Measurements from ENCODE around the gene SYK.

The SYK gene

GRCh38 chr9:90854637-90855175, 53.1 kb downstream of the SYK start:
- H2BK12ac ChIP-seq (ENCODE audit: low read length in 2 of 2) = no peak overlapping the region
- no peak overlapping the region for H3K4me3 ChIP-seq (ENCODE audit: insufficient read depth in 1 of 2, low read depth in 1 of 2, low read length in 2 of 2)
- H4K91ac ChIP-seq (ENCODE audit: low read length) = no peak overlapping the region
- no peak overlapping the region for H3K23ac ChIP-seq (ENCODE audit: low read length in 2 of 2)
- H3K9ac ChIP-seq (ENCODE audit: low read length) = no peak overlapping the region
- no peak overlapping the region for H3K14ac ChIP-seq (ENCODE audit: low read length in 2 of 2)
- no peak overlapping the region for H3K18ac ChIP-seq (ENCODE audit: low read depth in 1 of 2, low read length in 2 of 2)
- no peak overlapping the region for H2BK120ac ChIP-seq (ENCODE audit: low read depth, low read length)
- H2BK15ac ChIP-seq (ENCODE audit: low read depth, poor library complexity, severe bottlenecking) = no peak overlapping the region
- H3K36me3 ChIP-seq (ENCODE audit: control insufficient read depth in 1 of 2, insufficient read depth in 2 of 2, low read depth in 1 of 2, low read length in 2 of 2) = peaks cover 0 to 5% of the 10 kb centered on the region in 2 experiments
- H3K9me3 ChIP-seq (ENCODE audit: control insufficient read depth, low read length) = no peaks in the 10 kb centered on the region
- H2AK5ac ChIP-seq (ENCODE audit: low read length, severe bottlenecking) = no peak overlapping the region
- no peak overlapping the region for H2BK5ac ChIP-seq (ENCODE audit: low read depth, low read length, poor library complexity, severe bottlenecking)
- no peak overlapping the region for H3K4ac ChIP-seq (ENCODE audit: low read depth in 1 of 2, low read length in 2 of 2)
- H4K8ac ChIP-seq (ENCODE audit: low read length) = no peak overlapping the region
- H2AFZ ChIP-seq (ENCODE audit: low read depth, low read length) = no peak overlapping the region
- peaks cover 1% of the 10 kb centered on the region for H3K79me1 ChIP-seq (replicated peaks; ENCODE audit: low read length, poor library complexity, severe bottlenecking)
- no peak overlapping the region for H3K27ac ChIP-seq (ENCODE audit: low read length, poor library complexity, severe bottlenecking)
- WGBS = 72% methylated on average over 7 of the region's 8 CpGs
- DNase-seq = no peak
- H3K4me1 ChIP-seq (ENCODE audit: control insufficient read depth, insufficient read depth, low read depth, low read length) = peaks cover 5% of the 10 kb centered on the region
- H3K27me3 ChIP-seq (ENCODE audit: control insufficient read depth in 1 of 2, insufficient read depth in 1 of 2, low read length in 2 of 2) = peaks cover 0 to 42% of the 10 kb centered on the region in 2 experiments
- H3K4me2 ChIP-seq (ENCODE audit: low read length, poor library complexity, severe bottlenecking) = no peak overlapping the region

DNA sequence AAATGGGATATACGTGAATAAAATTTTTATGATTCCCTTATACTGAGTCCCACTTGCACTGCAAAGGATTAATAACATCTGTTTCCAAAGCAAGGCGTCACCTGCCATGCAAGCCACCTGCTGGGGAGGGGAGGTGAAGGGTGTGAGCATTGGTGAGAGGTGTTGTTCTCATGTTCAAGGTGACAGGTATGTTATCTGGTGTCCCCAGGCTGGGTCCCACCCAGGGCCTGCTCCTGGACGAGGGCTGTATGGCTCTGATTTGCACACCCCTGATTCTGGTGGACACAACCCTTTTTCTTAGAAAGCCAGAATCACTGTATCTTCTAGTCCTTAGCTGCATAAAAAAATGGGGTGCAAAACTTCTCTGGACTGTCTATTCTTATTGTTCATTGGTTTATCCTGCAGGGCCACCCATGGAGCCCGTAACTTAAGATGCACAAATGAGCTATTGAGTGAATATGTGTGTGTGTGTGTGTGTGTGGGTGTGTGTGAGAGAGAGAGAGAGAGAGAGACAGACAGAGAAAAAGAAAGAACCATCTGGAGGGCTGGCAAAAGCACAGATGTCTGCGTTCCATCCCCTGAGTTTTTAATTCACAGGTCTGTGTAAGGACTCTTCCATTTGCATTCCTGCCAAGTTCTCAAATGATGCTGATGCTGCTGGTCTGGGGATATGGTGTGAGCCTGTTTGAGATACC, 53.7 kb downstream of the SYK start:
- Histone ChIP-seq H3K4me2 (ENCODE audit: low read length, poor library complexity, severe bottlenecking) (no peak overlapping the region), H4K91ac (ENCODE audit: low read length) (no peak overlapping the region), H3K4me1 (ENCODE audit: control insufficient read depth, insufficient read depth, low read depth, low read length) (peaks cover 5% of the 10 kb centered on the region), H3K18ac (ENCODE audit: low read depth in 1 of 2, low read length in 2 of 2) (no peak overlapping the region), H3K36me3 (ENCODE audit: control insufficient read depth in 1 of 2, insufficient read depth in 2 of 2, low read depth in 1 of 2, low read length in 2 of 2) (peaks cover 0 to 3% of the 10 kb centered on the region in 2 experiments), H3K9ac (ENCODE audit: low read length) (no peak overlapping the region), H2AK5ac (ENCODE audit: low read length, severe bottlenecking) (no peak overlapping the region), H2BK12ac (ENCODE audit: low read length in 2 of 2) (no peak overlapping the region), H2BK15ac (ENCODE audit: low read depth, poor library complexity, severe bottlenecking) (no peak overlapping the region), H3K4me3 (ENCODE audit: insufficient read depth in 1 of 2, low read depth in 1 of 2, low read length in 2 of 2) (no peak overlapping the region), H3K27me3 (ENCODE audit: control insufficient read depth in 1 of 2, insufficient read depth in 1 of 2, low read length in 2 of 2) (peaks cover 0 to 45% of the 10 kb centered on the region in 2 experiments), H3K4ac (ENCODE audit: low read depth in 1 of 2, low read length in 2 of 2) (no peak overlapping the region), H2BK5ac (ENCODE audit: low read depth, low read length, poor library complexity, severe bottlenecking) (no peak overlapping the region), H3K9me3 (ENCODE audit: control insufficient read depth, low read length) (no peaks in the 10 kb centered on the region), H3K14ac (ENCODE audit: low read length in 2 of 2) (no peak overlapping the region), H2AFZ (ENCODE audit: low read depth, low read length) (no peak overlapping the region), H3K79me1 (replicated peaks; ENCODE audit: low read length, poor library complexity, severe bottlenecking) (peaks cover 1% of the 10 kb centered on the region), H4K8ac (ENCODE audit: low read length) (no peak overlapping the region), H3K27ac (ENCODE audit: low read length, poor library complexity, severe bottlenecking) (no peak overlapping the region), H3K23ac (ENCODE audit: low read length in 2 of 2) (no peak overlapping the region), H2BK120ac (ENCODE audit: low read depth, low read length) (no peak overlapping the region)
- 98% methylated on average over 4 of the region's 5 CpGs for WGBS
- DNase-seq = no peak

GRCh38 chr9:90857091-90857490, 55.5 kb downstream of the SYK start:
- Histone ChIP-seq H4K91ac (ENCODE audit: low read length) (no peak overlapping the region), H2AK5ac (ENCODE audit: low read length, severe bottlenecking) (no peak overlapping the region), H2BK120ac (ENCODE audit: low read depth, low read length) (no peak overlapping the region), H3K79me1 (replicated peaks; ENCODE audit: low read length, poor library complexity, severe bottlenecking) (peaks cover 1% of the 10 kb centered on the region), H2BK15ac (ENCODE audit: low read depth, poor library complexity, severe bottlenecking) (no peak overlapping the region), H2AFZ (ENCODE audit: low read depth, low read length) (no peak overlapping the region), H3K4me3 (ENCODE audit: insufficient read depth in 1 of 2, low read depth in 1 of 2, low read length in 2 of 2) (no peak overlapping the region), H3K9ac (ENCODE audit: low read length) (no peak overlapping the region), H2BK12ac (ENCODE audit: low read length in 2 of 2) (no peak overlapping the region), H3K27me3 (ENCODE audit: control insufficient read depth in 1 of 2, insufficient read depth in 1 of 2, low read length in 2 of 2) (peaks cover 0 to 40% of the 10 kb centered on the region in 2 experiments), H4K8ac (ENCODE audit: low read length) (no peak overlapping the region), H3K27ac (ENCODE audit: low read length, poor library complexity, severe bottlenecking) (no peak overlapping the region), H2BK5ac (ENCODE audit: low read depth, low read length, poor library complexity, severe bottlenecking) (no peak overlapping the region), H3K23ac (ENCODE audit: low read length in 2 of 2) (no peak overlapping the region), H3K4me1 (ENCODE audit: control insufficient read depth, insufficient read depth, low read depth, low read length) (peaks cover 8% of the 10 kb centered on the region), H3K14ac (ENCODE audit: low read length in 2 of 2) (no peak overlapping the region), H3K4ac (ENCODE audit: low read depth in 1 of 2, low read length in 2 of 2) (no peak overlapping the region), H3K4me2 (ENCODE audit: low read length, poor library complexity, severe bottlenecking) (no peak overlapping the region), H3K18ac (ENCODE audit: low read depth in 1 of 2, low read length in 2 of 2) (no peak overlapping the region), H3K36me3 (ENCODE audit: control insufficient read depth in 1 of 2, insufficient read depth in 2 of 2, low read depth in 1 of 2, low read length in 2 of 2) (peaks cover 0 to 7% of the 10 kb centered on the region in 2 experiments), H3K9me3 (ENCODE audit: control insufficient read depth, low read length) (no peaks in the 10 kb centered on the region)
- WGBS = 92% methylated on average over 6 of the region's 6 CpGs
- no peak for DNase-seq

DNA sequence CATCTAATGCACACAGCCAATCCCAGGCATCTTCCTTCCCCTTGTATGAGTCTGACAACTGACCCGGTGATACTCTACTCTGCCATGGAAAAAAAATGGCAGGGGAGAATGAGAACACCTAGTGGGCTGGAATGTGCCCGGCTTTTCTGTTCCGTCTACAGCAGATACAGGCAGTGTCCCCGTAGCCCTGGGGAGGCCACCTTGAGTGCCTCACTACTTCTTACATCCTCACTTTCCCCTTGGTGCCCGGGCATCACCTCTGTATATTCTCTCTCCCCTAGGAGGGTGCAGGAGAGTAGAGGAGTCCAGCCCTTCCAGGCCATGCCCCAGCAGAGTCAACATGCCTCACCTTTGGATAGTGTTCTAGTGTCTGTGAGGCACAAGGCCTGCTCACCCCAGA, 56.2 kb downstream of the SYK start:
- Histone ChIP-seq H3K18ac (ENCODE audit: low read depth in 1 of 2, low read length in 2 of 2) (no peak overlapping the region), H3K36me3 (ENCODE audit: control insufficient read depth in 1 of 2, insufficient read depth in 2 of 2, low read depth in 1 of 2, low read length in 2 of 2) (peaks cover 0 to 12% of the 10 kb centered on the region in 2 experiments), H2BK120ac (ENCODE audit: low read depth, low read length) (no peak overlapping the region), H3K27me3 (ENCODE audit: control insufficient read depth in 1 of 2, insufficient read depth in 1 of 2, low read length in 2 of 2) (peaks cover 0 to 40% of the 10 kb centered on the region in 2 experiments), H4K8ac (ENCODE audit: low read length) (no peak overlapping the region), H3K23ac (ENCODE audit: low read length in 2 of 2) (no peak overlapping the region), H3K79me1 (replicated peaks; ENCODE audit: low read length, poor library complexity, severe bottlenecking) (peaks cover 1% of the 10 kb centered on the region), H3K4ac (ENCODE audit: low read depth in 1 of 2, low read length in 2 of 2) (no peak overlapping the region), H3K4me3 (ENCODE audit: insufficient read depth in 1 of 2, low read depth in 1 of 2, low read length in 2 of 2) (no peak overlapping the region), H2BK5ac (ENCODE audit: low read depth, low read length, poor library complexity, severe bottlenecking) (no peak overlapping the region), H2BK15ac (ENCODE audit: low read depth, poor library complexity, severe bottlenecking) (no peak overlapping the region), H2AFZ (ENCODE audit: low read depth, low read length) (no peak overlapping the region), H3K4me2 (ENCODE audit: low read length, poor library complexity, severe bottlenecking) (no peak overlapping the region), H3K9ac (ENCODE audit: low read length) (no peak overlapping the region), H4K91ac (ENCODE audit: low read length) (no peak overlapping the region), H2BK12ac (ENCODE audit: low read length in 2 of 2) (no peak overlapping the region), H3K4me1 (ENCODE audit: control insufficient read depth, insufficient read depth, low read depth, low read length) (peaks cover 8% of the 10 kb centered on the region), H3K14ac (ENCODE audit: low read length in 2 of 2) (no peak overlapping the region), H3K9me3 (ENCODE audit: control insufficient read depth, low read length) (no peaks in the 10 kb centered on the region), H2AK5ac (ENCODE audit: low read length, severe bottlenecking) (no peak overlapping the region), H3K27ac (ENCODE audit: low read length, poor library complexity, severe bottlenecking) (no peak overlapping the region)
- no peak for DNase-seq
- WGBS = 75% methylated on average over 5 of the region's 5 CpGs

All from mesenchymal stem cell (in vitro differentiated cells and primary cell).